IMR-90 (cell line): ENCODE data around the gene ETFA. TPM values are rescaled to one million over a fixed set of nuclear protein-coding genes. Genes with fewer than 3 reads are reported as not detected.

ENCODE experiments used
- ATAC-seq: fragments of 200-7000 bp; cut with Tn5 transposase; 2 replicates; pipeline ENCODE4 v1.9.1; 2020; ENCODE audit warnings: low read depth, mild to moderate bottlenecking, moderate library complexity
- BruUV-seq: library from RNA; stranded (reverse); fragments of 400-500 nt; replicated peaks from 2 replicates; lab custom pipeline; 2021; lab: Mats Ljungman, UMichigan
- CTCF ChIA-PET: fragments of 300-600 bp; formaldehyde crosslinking; extraction: SDS; loops from one replicate; lab custom pipeline; 2021; ENCODE audit warnings: antibody characterized with exemption; lab: Yijun Ruan, JAX
- POLR2A ChIA-PET: fragments of 300-600 bp; sonication (Branson Sonifier 250); formaldehyde crosslinking; loops from one replicate; lab custom pipeline; 2022; ENCODE audit warnings: antibody characterized with exemption; ENCODE audit not compliant: unreplicated experiment; lab: Charles Lee
- DNase-seq: peaks from one replicate; pipeline ENCODE4 v3.0.0; 2013
- H2AFZ ChIP-seq: replicated peaks from 2 replicates; pipeline ENCODE3; 2013; ENCODE audit warnings: low read length, mild to moderate bottlenecking; ENCODE audit not compliant: poor library complexity
- H2AK5ac ChIP-seq: 2 replicates; pipeline ENCODE4 v1.6.1; 2013; ENCODE audit warnings: low read depth, low read length, inconsistent platforms
- H2AK9ac ChIP-seq: replicated peaks from 2 replicates; pipeline ENCODE3; 2013; ENCODE audit warnings: mild to moderate bottlenecking, low read depth, low read length, moderate library complexity; ENCODE audit not compliant: poor library complexity
- H2BK120ac ChIP-seq: 2 replicates; pipeline ENCODE4 v1.6.1; 2013; ENCODE audit warnings: low read depth, low read length, inconsistent platforms
- H2BK15ac ChIP-seq: 3 replicates; pipeline ENCODE4 v1.6.1; 2013; ENCODE audit warnings: low read depth, low read length, inconsistent platforms
- H2BK20ac ChIP-seq: 2 replicates; pipeline ENCODE4 v1.6.1; 2013; ENCODE audit warnings: low read depth, mild to moderate bottlenecking, inconsistent platforms, low read length, moderate library complexity
- H2BK5ac ChIP-seq: 2 replicates; pipeline ENCODE4 v1.6.1; 2013; ENCODE audit warnings: mild to moderate bottlenecking, low read depth, low read length, inconsistent platforms; ENCODE audit not compliant: poor library complexity, severe bottlenecking
- H3K14ac ChIP-seq: replicated peaks from 2 replicates; pipeline ENCODE4 v1.6.1; 2013; ENCODE audit warnings: low read depth, low read length, inconsistent platforms
- H3K18ac ChIP-seq: 2 replicates; pipeline ENCODE4 v1.6.1; 2013; ENCODE audit warnings: low read depth, low read length, control low read depth
- H3K23ac ChIP-seq: 2 replicates; pipeline ENCODE4 v1.6.1; 2013; ENCODE audit warnings: low read depth, low read length, inconsistent platforms
- H3K27ac ChIP-seq: 2 replicates; pipeline ENCODE4 v1.5.1; 2013; ENCODE audit warnings: mild to moderate bottlenecking, control low read depth, low read length; ENCODE audit not compliant: insufficient read depth
- H3K27me3 ChIP-seq: 2 replicates; pipeline ENCODE4 v1.6.1; 2013; ENCODE audit warnings: low read length; ENCODE audit not compliant: control insufficient read depth, insufficient read depth
- H3K36me3 ChIP-seq: 2 replicates; pipeline ENCODE4 v1.6.1; 2013; ENCODE audit warnings: low read length, mixed read lengths; ENCODE audit not compliant: control insufficient read depth, insufficient read depth
- H3K4ac ChIP-seq: 2 replicates; pipeline ENCODE4 v1.6.1; 2013; ENCODE audit warnings: low read depth, low read length, inconsistent platforms
- H3K4me1 ChIP-seq: 2 replicates; pipeline ENCODE4 v1.6.1; 2013; ENCODE audit warnings: low read length, mixed read lengths; ENCODE audit not compliant: control insufficient read depth, insufficient read depth
- H3K4me2 ChIP-seq: 2 replicates; pipeline ENCODE4 v1.6.1; 2013; ENCODE audit warnings: low read depth, mild to moderate bottlenecking, control low read depth, low read length, moderate library complexity
- H3K4me3 ChIP-seq: 2 replicates; pipeline ENCODE4 v1.5.1; 2013; ENCODE audit warnings: low read depth, mild to moderate bottlenecking, control low read depth, low read length, moderate library complexity; ENCODE audit not compliant: insufficient read depth
- H3K56ac ChIP-seq: 2 replicates; pipeline ENCODE4 v1.6.1; 2013; ENCODE audit warnings: low read length, inconsistent platforms; ENCODE audit not compliant: insufficient read depth; ENCODE audit errors: extremely low read depth
- H3K79me1 ChIP-seq, 2 experiments: 2 replicates each; pipeline ENCODE4 v1.6.1; 2013; ENCODE audit warnings: low read length in 2 of 2, inconsistent platforms in 1 of 2, low read depth in 1 of 2
- H3K9ac ChIP-seq: 2 replicates; pipeline ENCODE4 v1.6.1; 2013; ENCODE audit warnings: low read depth, low read length, control low read depth
- H3K9me1 ChIP-seq: 2 replicates; pipeline ENCODE4 v1.6.1; 2013; ENCODE audit warnings: low read length, inconsistent platforms; ENCODE audit not compliant: insufficient read depth
- H3K9me3 ChIP-seq: 2 replicates; pipeline ENCODE4 v1.6.1; 2013; ENCODE audit warnings: low read length; ENCODE audit not compliant: control insufficient read depth, insufficient read depth
- H4K20me1 ChIP-seq: 2 replicates; pipeline ENCODE4 v1.6.1; 2013; ENCODE audit warnings: low read length, inconsistent platforms; ENCODE audit not compliant: insufficient read depth
- H4K5ac ChIP-seq: 2 replicates; pipeline ENCODE4 v1.6.1; 2013; ENCODE audit warnings: mild to moderate bottlenecking, low read depth, low read length, control low read depth
- H4K8ac ChIP-seq, 2 experiments: 2 replicates each; pipeline ENCODE4 v1.6.1; 2013; ENCODE audit warnings: low read depth in 2 of 2, low read length in 2 of 2, control low read depth in 1 of 2, inconsistent platforms in 1 of 2
- H4K91ac ChIP-seq: 2 replicates; pipeline ENCODE4 v1.6.1; 2013; ENCODE audit warnings: low read depth, low read length, inconsistent platforms; ENCODE audit not compliant: insufficient read depth
- CHD1 ChIP-seq: IDR thresholded peaks from 2 replicates; pipeline ENCODE4 v1.6.1; 2012; ENCODE audit warnings: low read depth, low read length, improper control_type of control experiment
- MXI1 ChIP-seq: IDR thresholded peaks from 2 replicates; pipeline ENCODE4 v1.6.1; 2012; ENCODE audit warnings: low read depth, mild to moderate bottlenecking, low read length, moderate library complexity, borderline replicate concordance
- NFE2L2 ChIP-seq: fragments of 150-350 bp; IDR thresholded peaks from 2 replicates; pipeline ENCODE4 v1.6.1; 2016; ENCODE audit warnings: low read depth, mild to moderate bottlenecking, low read length
- POLR2A ChIP-seq: IDR thresholded peaks from 2 replicates; pipeline ENCODE4 v1.6.1; 2012; ENCODE audit warnings: mild to moderate bottlenecking, low read depth, low read length
- RAD21 ChIP-seq: IDR thresholded peaks from 2 replicates; pipeline ENCODE4 v1.6.1; 2012; ENCODE audit warnings: low read length, improper control_type of control experiment
- RCOR1 ChIP-seq: IDR thresholded peaks from 2 replicates; pipeline ENCODE4 v1.6.1; 2012; ENCODE audit warnings: mild to moderate bottlenecking, low read length, improper control_type of control experiment; ENCODE audit not compliant: insufficient replicate concordance
- RFX5 ChIP-seq: IDR thresholded peaks from 2 replicates; pipeline ENCODE4 v1.8.0; 2012; ENCODE audit warnings: low read depth, mild to moderate bottlenecking, low read length, moderate library complexity
- SMC3 ChIP-seq: fragments of 150-350 bp; IDR thresholded peaks from 2 replicates; pipeline ENCODE4 v1.6.1; 2016; ENCODE audit warnings: low read depth, mild to moderate bottlenecking, antibody characterized with exemption, low read length, moderate library complexity
- WGBS, 2 experiments: methylation state at CpG; one replicate each; pipeline versions ENCODE4 v1.1.5 to v1.1.7; 2013; ENCODE audit warnings: missing lambda C conversion rate in 2 of 2; ENCODE audit not compliant: insufficient read length in 1 of 2; ENCODE audit errors: extremely low coverage in 2 of 2; 5-methylcytosine and 5-hydroxymethylcytosine counted together
- dilution Hi-C: fragments of 300-500 bp; cut with HindIII; formaldehyde crosslinking; loops from one replicate; pipeline ENCODE4 v1.14.3; 2018; ENCODE audit warnings: low sequenced_read_pairs; ENCODE audit not compliant: unreplicated experiment
- in situ Hi-C: fragments of 300-500 bp; cut with MboI; formaldehyde crosslinking; loops from 3 replicates; pipeline ENCODE4 v1.14.3; 2019; ENCODE audit warnings: low sequenced_read_pairs, inconsistent platforms, mixed read lengths
- intact Hi-C: fragments of 100-400 bp; cut with micrococcal nuclease; formaldehyde crosslinking; loops from 2 replicates; pipeline ENCODE4 v1.10.0; 2022
- polyA plus RNA-seq, 3 experiments: library from polyadenylated mRNA; depleted of rRNA; stranded (reverse); fragments of >200 nt; gene quantifications; 2 replicates each; pipeline ENCODE4 v1.2.3, GENCODE V29; 2012; ENCODE audit warnings: low replicate concordance in 1 of 3
- total RNA-seq: library from RNA; depleted of rRNA; stranded (reverse); fragments of >200 nt; gene quantifications from 2 replicates; pipeline ENCODE4 v1.2.3, GENCODE V29; 2012

ETFA gene
- total and polyA plus RNA-seq, 2 of the 4 experiments (the other 2 are of a cell fraction): 115 to 172 TPM

DNA sequence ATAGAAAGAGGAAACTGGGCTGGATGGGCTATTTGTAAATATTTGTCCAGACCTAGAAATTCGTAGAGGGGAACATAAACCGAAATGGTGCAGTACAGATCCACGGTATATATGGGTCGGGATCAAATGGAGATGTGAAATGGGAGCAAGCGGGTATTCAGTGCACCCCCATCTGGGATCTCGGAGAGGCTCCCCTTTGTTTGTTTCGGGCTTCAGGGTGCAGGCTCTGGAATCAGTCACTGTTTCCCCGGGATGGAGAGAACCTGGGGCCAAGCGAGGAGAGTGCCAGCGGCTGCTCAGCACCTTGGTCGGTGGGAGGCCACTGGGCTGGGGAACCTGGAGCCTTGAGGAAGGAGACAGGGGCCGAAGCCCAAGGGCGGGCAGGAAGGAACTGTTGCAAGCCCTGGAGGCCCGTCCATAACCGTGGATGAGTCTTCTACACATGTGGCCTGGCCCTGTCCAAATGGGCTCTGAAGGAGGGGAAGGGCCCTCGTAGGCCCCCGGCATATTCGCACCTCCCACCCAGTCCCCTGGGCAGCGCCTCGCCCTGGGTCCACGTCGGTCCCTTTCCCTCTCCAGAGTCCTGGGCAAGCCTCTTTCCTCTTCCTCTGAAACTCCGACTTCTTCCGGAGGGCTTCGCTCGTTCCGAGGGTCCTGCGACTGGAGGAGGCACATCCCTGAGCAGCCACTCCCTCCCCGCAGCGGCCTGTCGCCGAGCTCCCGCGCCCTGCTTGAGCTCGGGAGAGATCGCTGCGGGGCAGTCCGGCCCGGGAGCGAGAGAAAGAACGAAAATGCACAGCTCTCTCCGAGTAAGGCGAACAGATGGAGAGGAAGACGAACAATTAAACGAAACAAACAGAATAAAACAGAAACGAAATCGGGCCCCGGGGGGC, 28.3 kb upstream of the ETFA start:
- H3K9me3 ChIP-seq: peaks cover 12% of the 10 kb centered on the region; the same call in 1 of the 2 replicates
- H2BK5ac ChIP-seq: no peak overlapping the region
- 44% methylated on average over 19 of the region's 48 CpGs; no CpG with 5 or more reads in 1 of the 2 experiments for WGBS, 2 experiments
- TF ChIP-seq RFX5 (no peak), NFE2L2 (no peak), RAD21 (no peak), MXI1 (no peak), RCOR1 (no peak), SMC3 (no peak), POLR2A (no peak), CHD1 (no peak)
- H3K27ac ChIP-seq: no peak overlapping the region
- intact Hi-C loops: loop anchor here (5.0 to 10.0 kb wide), 3 partner anchors 102 to 503 kb away; no protein-coding TSS in a partner anchor
- H4K91ac ChIP-seq: no peak overlapping the region
- peaks cover 30% of the 10 kb centered on the region; the same call in 1 of the 2 replicates for H3K27me3 ChIP-seq
- no peak overlapping the region for H4K8ac ChIP-seq
- H3K18ac ChIP-seq: no peak overlapping the region
- ChIA-PET CTCF (no interaction called here), POLR2A (no interaction called here)
- H2BK20ac ChIP-seq: no peak overlapping the region
- no peak overlapping the region for H2AK5ac ChIP-seq
- in situ Hi-C loops: no loop called here
- 0 out of 2 replicates have a peak overlapping the region, but pooled peaks have one; percentile 21 for H3K4me2 ChIP-seq
- no peak overlapping the region for H3K14ac ChIP-seq
- H3K4me3 ChIP-seq: no peak overlapping the region
- peaks cover 3 to 17% of the 10 kb centered on the region in 2 experiments; a peak in 3 of 4 replicates for H3K79me1 ChIP-seq
- H2BK120ac ChIP-seq: no peak overlapping the region
- peaks cover 8% of the 10 kb centered on the region for H3K4me1 ChIP-seq
- H3K9ac ChIP-seq: no peak overlapping the region
- dilution Hi-C loops: no loop called here
- H2AK9ac ChIP-seq: peak overlapping the region; percentile 46
- H4K20me1 ChIP-seq: peaks cover 12% of the 10 kb centered on the region
- H3K9me1 ChIP-seq: no peaks in the 10 kb centered on the region
- DNase-seq (no peak), ATAC-seq (no peak)
- H4K5ac ChIP-seq: no peak overlapping the region
- no peak overlapping the region for H2BK15ac ChIP-seq
- H3K36me3 ChIP-seq: peaks cover 23% of the 10 kb centered on the region
- H3K56ac ChIP-seq: no peak overlapping the region
- H3K4ac ChIP-seq: no peak overlapping the region
- BruUV-seq: no TSS peak
- no peak overlapping the region for H3K23ac ChIP-seq
- peak overlapping the region; percentile 52 for H2AFZ ChIP-seq
